SK-N-SH treated with all-trans-retinoic acid at 6 μM for 48 hours (cell line): ENCODE data around the gene MRPL44.

Experiments used
- ATAC-seq: fragments of 200-7000 bp; cut with Tn5 transposase; 3 replicates; pipeline ENCODE4 v1.9.1; 2020; ENCODE audit warnings: mild to moderate bottlenecking, moderate library complexity
- ARNTL ChIP-seq: fragments of 450-650 bp; formaldehyde crosslinking; IDR thresholded peaks from 2 replicates; pipeline ENCODE4 v1.5.0; 2020; ENCODE audit warnings: low read depth, mild to moderate bottlenecking, moderate library complexity, borderline replicate concordance
- BACH2 ChIP-seq: fragments of 250-450 bp; sonication (Bioruptor Pico); IDR thresholded peaks from 2 replicates; pipeline ENCODE4 v1.9.0; 2021; ENCODE audit warnings: mild to moderate bottlenecking, borderline replicate concordance
- CSDC2 ChIP-seq: fragments of 250-450 bp; sonication (Bioruptor Pico); IDR thresholded peaks from 2 replicates; pipeline ENCODE4 v1.5.0; 2020; ENCODE audit warnings: mild to moderate bottlenecking, moderate library complexity
- CSRNP3 ChIP-seq: fragments of 250-450 bp; sonication (Bioruptor Pico); IDR thresholded peaks from 2 replicates; pipeline ENCODE4 v1.5.1; 2021; ENCODE audit warnings: mild to moderate bottlenecking, moderate library complexity
- ESRRG ChIP-seq: fragments of 250-450 bp; sonication (Bioruptor Pico); IDR thresholded peaks from 2 replicates; pipeline ENCODE4 v1.6.1; 2021; ENCODE audit warnings: mild to moderate bottlenecking
- GLIS3 ChIP-seq: fragments of 250-450 bp; sonication (Bioruptor Pico); IDR thresholded peaks from 2 replicates; pipeline ENCODE4 v1.5.0; 2020; ENCODE audit warnings: mild to moderate bottlenecking, moderate library complexity
- ISL1 ChIP-seq: fragments of 250-450 bp; sonication (Bioruptor Pico); IDR thresholded peaks from 2 replicates; pipeline ENCODE4 v2.1.2; 2022; ENCODE audit warnings: mild to moderate bottlenecking, moderate library complexity
- OSR1 ChIP-seq: fragments of 250-450 bp; sonication (Bioruptor Pico); IDR thresholded peaks from 2 replicates; pipeline ENCODE4 v1.8.0; 2022; ENCODE audit warnings: moderate library complexity, mild to moderate bottlenecking, inconsistent platforms
- PATZ1 ChIP-seq: fragments of 250-450 bp; sonication (Bioruptor Pico); IDR thresholded peaks from 2 replicates; pipeline ENCODE4 v1.8.0; 2020; ENCODE audit warnings: mild to moderate bottlenecking, moderate library complexity, borderline replicate concordance
- POU6F1 ChIP-seq: fragments of 250-450 bp; sonication (Bioruptor Pico); IDR thresholded peaks from 2 replicates; pipeline ENCODE4 v1.8.0; 2021; ENCODE audit warnings: low read depth, mild to moderate bottlenecking, moderate library complexity, borderline replicate concordance
- PPARA ChIP-seq: fragments of 250-450 bp; sonication (Bioruptor Pico); IDR thresholded peaks from 2 replicates; pipeline ENCODE4 v1.5.0; 2020; ENCODE audit warnings: mild to moderate bottlenecking, borderline replicate concordance
- RARB ChIP-seq: fragments of 250-450 bp; sonication (Bioruptor Pico); IDR thresholded peaks from 2 replicates; pipeline ENCODE4 v1.8.0; 2021; ENCODE audit warnings: mild to moderate bottlenecking, moderate library complexity
- SNAI2 ChIP-seq: fragments of 250-450 bp; sonication (Bioruptor Pico); IDR thresholded peaks from 2 replicates; pipeline ENCODE4 v1.5.0; 2020; ENCODE audit warnings: mild to moderate bottlenecking, moderate library complexity
- TCF4 ChIP-seq: fragments of 250-450 bp; sonication (Bioruptor Pico); IDR thresholded peaks from 2 replicates; pipeline ENCODE4 v1.8.0; 2021; ENCODE audit warnings: mild to moderate bottlenecking, moderate library complexity, borderline replicate concordance
- TOX ChIP-seq: fragments of 250-450 bp; sonication (Bioruptor Pico); IDR thresholded peaks from 2 replicates; pipeline ENCODE4 v1.8.0; 2021; ENCODE audit warnings: mild to moderate bottlenecking, moderate library complexity, borderline replicate concordance
- ZC3H10 ChIP-seq: fragments of 250-450 bp; sonication (Bioruptor Pico); IDR thresholded peaks from 2 replicates; pipeline ENCODE4 v1.5.1; 2021; ENCODE audit warnings: mild to moderate bottlenecking, moderate library complexity
- ZFP3 ChIP-seq: fragments of 250-450 bp; sonication (Bioruptor Pico); IDR thresholded peaks from 2 replicates; pipeline ENCODE4 v1.5.0; 2020; ENCODE audit warnings: mild to moderate bottlenecking, moderate library complexity
- ZFP30 ChIP-seq: fragments of 450-650 bp; formaldehyde crosslinking; IDR thresholded peaks from 2 replicates; pipeline ENCODE4 v1.5.0; 2022; ENCODE audit warnings: mild to moderate bottlenecking, moderate library complexity
- ZNF565 ChIP-seq: fragments of 450-650 bp; formaldehyde crosslinking; conservative IDR thresholded peaks from 2 replicates; pipeline ENCODE4 v1.5.0; 2020; ENCODE audit warnings: low read depth, mild to moderate bottlenecking, moderate library complexity
- ZNF70 ChIP-seq: fragments of 450-650 bp; formaldehyde crosslinking; IDR thresholded peaks from 2 replicates; pipeline ENCODE4 v1.5.0; 2020; ENCODE audit warnings: mild to moderate bottlenecking, moderate library complexity
- ZNF8 ChIP-seq: fragments of 450-650 bp; formaldehyde crosslinking; IDR thresholded peaks from 2 replicates; pipeline ENCODE4 v1.5.0; 2020; ENCODE audit warnings: mild to moderate bottlenecking, moderate library complexity
- TF ChIP-seq, protein P1 (sequence below): fragments of 250-450 bp; sonication (Bioruptor Pico); IDR thresholded peaks from 2 replicates; pipeline ENCODE4 v1.5.1; 2020; ENCODE audit warnings: low read depth, mild to moderate bottlenecking, moderate library complexity
- TF ChIP-seq, protein P2 (sequence below): fragments of 250-450 bp; sonication (Bioruptor Pico); IDR thresholded peaks from 2 replicates; pipeline ENCODE4 v1.5.0; 2020; ENCODE audit warnings: mild to moderate bottlenecking, moderate library complexity

The MRPL44 gene

GRCh38 chr2:223972656-223973102 is 15.4 kb downstream of the MRPL44 start:
- no peak for ATAC-seq
- TF ChIP-seq ZNF70 (CRISPR knock-in tag) (no peak), ESRRG (CRISPR knock-in tag) (no peak), TCF4 (CRISPR knock-in tag) (no peak), OSR1 (no peak), PATZ1 (CRISPR knock-in tag) (no peak), ZC3H10 (CRISPR knock-in tag) (no peak), BACH2 (CRISPR knock-in tag) (no peak), ZFP3 (CRISPR knock-in tag) (no peak), CSRNP3 (CRISPR knock-in tag) (no peak), RARB (CRISPR knock-in tag) (no peak), ZNF8 (CRISPR knock-in tag) (no peak), ARNTL (no peak), POU6F1 (CRISPR knock-in tag) (no peak)
- TF ChIP-seq, protein P1, sequence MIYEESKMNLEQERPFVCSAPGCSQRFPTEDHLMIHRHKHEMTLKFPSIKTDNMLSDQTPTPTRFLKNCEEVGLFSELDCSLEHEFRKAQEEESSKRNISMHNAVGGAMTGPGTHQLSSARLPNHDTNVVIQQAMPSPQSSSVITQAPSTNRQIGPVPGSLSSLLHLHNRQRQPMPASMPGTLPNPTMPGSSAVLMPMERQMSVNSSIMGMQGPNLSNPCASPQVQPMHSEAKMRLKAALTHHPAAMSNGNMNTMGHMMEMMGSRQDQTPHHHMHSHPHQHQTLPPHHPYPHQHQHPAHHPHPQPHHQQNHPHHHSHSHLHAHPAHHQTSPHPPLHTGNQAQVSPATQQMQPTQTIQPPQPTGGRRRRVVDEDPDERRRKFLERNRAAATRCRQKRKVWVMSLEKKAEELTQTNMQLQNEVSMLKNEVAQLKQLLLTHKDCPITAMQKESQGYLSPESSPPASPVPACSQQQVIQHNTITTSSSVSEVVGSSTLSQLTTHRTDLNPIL (CRISPR knock-in tag) = no peak

GRCh38 chr2:223973606-223974005 is 16.3 kb downstream of the MRPL44 start:
- TF ChIP-seq, protein P2, sequence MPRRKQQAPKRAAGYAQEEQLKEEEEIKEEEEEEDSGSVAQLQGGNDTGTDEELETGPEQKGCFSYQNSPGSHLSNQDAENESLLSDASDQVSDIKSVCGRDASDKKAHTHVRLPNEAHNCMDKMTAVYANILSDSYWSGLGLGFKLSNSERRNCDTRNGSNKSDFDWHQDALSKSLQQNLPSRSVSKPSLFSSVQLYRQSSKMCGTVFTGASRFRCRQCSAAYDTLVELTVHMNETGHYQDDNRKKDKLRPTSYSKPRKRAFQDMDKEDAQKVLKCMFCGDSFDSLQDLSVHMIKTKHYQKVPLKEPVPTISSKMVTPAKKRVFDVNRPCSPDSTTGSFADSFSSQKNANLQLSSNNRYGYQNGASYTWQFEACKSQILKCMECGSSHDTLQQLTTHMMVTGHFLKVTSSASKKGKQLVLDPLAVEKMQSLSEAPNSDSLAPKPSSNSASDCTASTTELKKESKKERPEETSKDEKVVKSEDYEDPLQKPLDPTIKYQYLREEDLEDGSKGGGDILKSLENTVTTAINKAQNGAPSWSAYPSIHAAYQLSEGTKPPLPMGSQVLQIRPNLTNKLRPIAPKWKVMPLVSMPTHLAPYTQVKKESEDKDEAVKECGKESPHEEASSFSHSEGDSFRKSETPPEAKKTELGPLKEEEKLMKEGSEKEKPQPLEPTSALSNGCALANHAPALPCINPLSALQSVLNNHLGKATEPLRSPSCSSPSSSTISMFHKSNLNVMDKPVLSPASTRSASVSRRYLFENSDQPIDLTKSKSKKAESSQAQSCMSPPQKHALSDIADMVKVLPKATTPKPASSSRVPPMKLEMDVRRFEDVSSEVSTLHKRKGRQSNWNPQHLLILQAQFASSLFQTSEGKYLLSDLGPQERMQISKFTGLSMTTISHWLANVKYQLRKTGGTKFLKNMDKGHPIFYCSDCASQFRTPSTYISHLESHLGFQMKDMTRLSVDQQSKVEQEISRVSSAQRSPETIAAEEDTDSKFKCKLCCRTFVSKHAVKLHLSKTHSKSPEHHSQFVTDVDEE (CRISPR knock-in tag) = no peak
- no peak for TF ChIP-seq ZNF8 (CRISPR knock-in tag)
- no peak for TF ChIP-seq SNAI2 (CRISPR knock-in tag)
- no peak for TF ChIP-seq ISL1
- no peak for TF ChIP-seq PPARA (CRISPR knock-in tag)
- TF ChIP-seq ZNF70 (CRISPR knock-in tag) = no peak
- no peak for TF ChIP-seq ZC3H10 (CRISPR knock-in tag)
- TF ChIP-seq GLIS3 (CRISPR knock-in tag) = no peak
- TF ChIP-seq ZFP3 (CRISPR knock-in tag) = no peak
- no peak for TF ChIP-seq ESRRG (CRISPR knock-in tag)
- TF ChIP-seq CSRNP3 (CRISPR knock-in tag) = no peak
- TF ChIP-seq ZNF565 (CRISPR knock-in tag) = no peak
- no peak for TF ChIP-seq ZFP30 (CRISPR knock-in tag)
- no peak for TF ChIP-seq POU6F1 (CRISPR knock-in tag)
- no peak for TF ChIP-seq PATZ1 (CRISPR knock-in tag)
- TF ChIP-seq RARB (CRISPR knock-in tag) = no peak
- no peak for TF ChIP-seq TOX (CRISPR knock-in tag)
- TF ChIP-seq BACH2 (CRISPR knock-in tag) = no peak
- no peak for TF ChIP-seq CSDC2 (CRISPR knock-in tag)
- no peak for TF ChIP-seq OSR1
- ATAC-seq = no peak
